ENCODE results near the gene ACAP3.

Gene ACAP3

DNA sequence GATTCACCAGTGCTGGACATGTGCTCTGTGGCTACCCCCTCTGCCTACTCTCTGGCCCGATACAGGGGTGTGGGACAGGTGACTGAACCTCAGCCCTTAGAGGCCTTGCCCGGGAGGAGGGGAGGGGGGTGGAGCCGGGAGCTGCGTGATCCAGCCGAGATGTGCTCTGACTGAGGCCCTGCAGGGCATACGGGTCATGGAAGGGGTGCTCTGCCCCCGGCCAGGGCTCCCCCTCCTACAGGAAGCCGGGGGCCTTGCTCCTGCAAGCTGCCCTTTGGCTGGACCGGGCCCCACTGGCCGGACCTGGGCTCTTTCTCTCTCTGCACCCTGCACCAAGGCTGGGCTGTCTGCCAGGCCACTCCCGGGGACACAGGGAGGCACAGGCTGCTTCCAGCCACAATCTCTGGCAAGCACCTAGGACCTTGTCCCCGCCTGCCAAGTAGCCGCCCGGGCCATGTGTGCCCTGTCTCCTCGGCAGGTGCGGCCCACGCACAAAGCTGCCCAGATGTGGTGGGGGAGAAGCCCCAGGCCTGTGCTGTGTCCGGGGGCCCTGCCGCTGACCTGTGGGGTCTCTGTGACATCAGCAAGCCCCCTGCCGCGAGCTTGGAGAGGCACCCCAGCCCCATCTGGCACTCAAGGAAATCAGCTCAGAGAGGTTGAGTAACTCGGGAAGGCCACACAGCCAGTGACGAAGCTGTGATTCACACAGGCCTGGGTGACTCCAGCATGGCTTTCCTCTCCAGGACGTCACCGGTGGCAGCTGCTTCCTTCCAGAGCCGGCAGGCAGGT, 26.0 kb downstream of the ACAP3 start:
- ChIA-PET POLR2A (no interaction called here), CTCF (interaction anchor here (1.4 kb wide), 1 partner anchor 10 kb away, joined by 3 read pairs; no protein-coding TSS in a partner anchor)
- TF ChIP-seq BHLHE40 (IDR thresholded peaks at IDR 0.05; ENCODE audit: borderline replicate concordance) (no peak), FOXA1 (IDR thresholded peaks at IDR 0.05) (no peak), TARDBP (IDR thresholded peaks at IDR 0.05) (no peak), SUZ12 (IDR thresholded peaks at IDR 0.05) (no peak), ARNT (IDR thresholded peaks at IDR 0.05) (no peak), NFRKB (IDR thresholded peaks at IDR 0.05) (no peak), SP1 (IDR thresholded peaks at IDR 0.05) (no peak), ZNF384 (IDR thresholded peaks at IDR 0.05) (no peak), CTBP1 (IDR thresholded peaks at IDR 0.05; ENCODE audit: borderline replicate concordance) (no peak)
- TF ChIP-seq, protein P1, sequence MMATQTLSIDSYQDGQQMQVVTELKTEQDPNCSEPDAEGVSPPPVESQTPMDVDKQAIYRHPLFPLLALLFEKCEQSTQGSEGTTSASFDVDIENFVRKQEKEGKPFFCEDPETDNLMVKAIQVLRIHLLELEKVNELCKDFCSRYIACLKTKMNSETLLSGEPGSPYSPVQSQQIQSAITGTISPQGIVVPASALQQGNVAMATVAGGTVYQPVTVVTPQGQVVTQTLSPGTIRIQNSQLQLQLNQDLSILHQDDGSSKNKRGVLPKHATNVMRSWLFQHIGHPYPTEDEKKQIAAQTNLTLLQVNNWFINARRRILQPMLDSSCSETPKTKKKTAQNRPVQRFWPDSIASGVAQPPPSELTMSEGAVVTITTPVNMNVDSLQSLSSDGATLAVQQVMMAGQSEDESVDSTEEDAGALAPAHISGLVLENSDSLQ (IDR thresholded peaks at IDR 0.05) = no peak
- DNase-seq (ENCODE audit: extremely low spot score) = no peak

DNA sequence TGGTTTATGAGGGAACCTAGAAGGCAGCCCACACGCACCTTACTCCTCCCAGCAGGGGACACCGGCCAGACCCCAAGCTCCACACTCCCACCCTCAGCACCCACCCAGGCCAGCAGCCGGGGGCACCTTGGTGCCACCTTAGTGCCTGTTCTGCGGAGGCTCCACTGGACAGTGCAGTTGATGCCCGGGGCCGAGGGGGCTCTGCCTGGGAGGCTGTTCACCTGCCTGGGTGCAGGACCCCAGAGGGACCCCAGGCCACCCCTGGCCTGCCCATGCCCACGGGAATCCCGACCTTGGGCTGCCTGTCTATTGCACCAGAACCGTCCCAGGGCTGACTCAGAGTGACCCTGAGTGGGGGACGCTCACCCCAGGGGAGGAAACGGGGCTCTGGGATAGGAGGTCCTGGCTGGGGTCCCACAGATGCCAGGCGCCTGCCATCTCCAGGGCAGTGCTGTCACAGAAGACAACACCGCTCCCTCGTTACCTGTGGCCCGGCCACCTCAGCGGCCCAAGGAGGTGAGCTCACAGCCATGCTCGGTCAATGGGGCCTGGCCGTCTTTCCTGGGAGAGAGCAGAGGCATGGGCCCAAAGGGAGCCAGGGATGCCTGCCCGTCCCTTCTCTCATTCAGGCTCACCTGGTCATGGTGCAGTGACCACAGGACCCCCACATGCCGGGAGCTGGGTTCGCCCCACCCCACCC, 26.8 kb downstream of the ACAP3 start:
- CTCF ChIA-PET = no interaction called here
- POLR2A ChIA-PET = no interaction called here
- TF ChIP-seq ARNT (IDR thresholded peaks at IDR 0.05) (no peak), SP1 (IDR thresholded peaks at IDR 0.05) (no peak), FOXK2 (IDR thresholded peaks at IDR 0.05) (no peak)
- no peak for DNase-seq (ENCODE audit: extremely low spot score)

DNA sequence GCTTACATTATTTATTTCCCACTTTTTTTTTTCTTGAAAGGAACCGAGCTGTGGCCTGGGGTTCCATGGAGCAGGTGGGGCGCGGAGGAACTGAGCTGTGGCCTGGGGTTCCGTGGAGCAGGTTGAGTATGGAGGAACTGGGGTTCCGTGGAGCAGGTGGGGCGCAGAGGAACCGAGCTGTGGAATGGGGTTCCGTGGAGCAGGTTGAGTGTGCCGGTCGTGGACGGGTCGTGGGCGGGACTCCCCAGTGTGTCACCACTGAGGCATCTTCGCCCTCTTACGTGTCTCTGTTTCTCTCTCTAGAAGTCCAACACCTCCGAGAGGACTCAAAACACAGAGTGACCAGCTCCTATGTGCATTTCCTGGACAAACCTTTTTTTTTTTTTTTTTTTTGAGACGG, 28.7 kb downstream of the ACAP3 start:
- DNase-seq (ENCODE audit: extremely low spot score) = no peak
- ChIA-PET CTCF (no interaction called here), POLR2A (no interaction called here)
- TF ChIP-seq ARNT (IDR thresholded peaks at IDR 0.05) (no peak), L3MBTL2 (conservative IDR thresholded peaks at IDR 0.05) (no peak), HDGF (IDR thresholded peaks at IDR 0.05; ENCODE audit: borderline replicate concordance) (no peak), SUZ12 (IDR thresholded peaks at IDR 0.05) (no peak), TARDBP (IDR thresholded peaks at IDR 0.05) (no peak), FOXA1 (IDR thresholded peaks at IDR 0.05) (no peak), BHLHE40 (IDR thresholded peaks at IDR 0.05; ENCODE audit: borderline replicate concordance) (no peak), FOXM1 (IDR thresholded peaks at IDR 0.05; ENCODE audit: borderline replicate concordance) (no peak), FOXK2 (IDR thresholded peaks at IDR 0.05) (no peak), ZNF384 (IDR thresholded peaks at IDR 0.05) (no peak), CTBP1 (IDR thresholded peaks at IDR 0.05; ENCODE audit: borderline replicate concordance) (no peak), LEF1 (IDR thresholded peaks at IDR 0.05; ENCODE audit: borderline replicate concordance) (no peak), NFRKB (IDR thresholded peaks at IDR 0.05) (no peak), SP1 (IDR thresholded peaks at IDR 0.05) (no peak), ELF4 (IDR thresholded peaks at IDR 0.05) (no peak)
- TF ChIP-seq, protein P1 (IDR thresholded peaks at IDR 0.05) = no peak

DNA sequence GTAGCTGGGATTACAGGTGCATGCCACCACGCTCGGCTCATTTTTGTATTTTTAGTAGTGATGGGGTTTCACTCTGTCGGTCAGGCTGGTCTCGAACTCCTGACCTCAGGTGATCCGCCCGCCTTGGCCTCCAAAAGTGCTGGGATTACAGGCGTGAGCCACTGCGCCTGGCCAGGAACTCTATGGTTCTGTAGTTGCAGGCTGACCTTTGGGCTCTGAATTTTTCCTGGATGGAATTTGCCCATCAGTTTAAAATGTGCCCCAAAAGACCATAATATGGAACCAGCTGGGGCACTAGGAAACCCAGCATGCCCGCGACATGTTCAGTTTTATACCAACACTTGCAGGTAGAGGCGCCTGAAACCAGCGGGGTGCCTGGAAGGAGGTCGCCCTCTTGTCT, 29.1 kb downstream of the ACAP3 start:
- POLR2A ChIA-PET = no interaction called here
- TF ChIP-seq FOXA1 (IDR thresholded peaks at IDR 0.05) = no peak
- no peak for TF ChIP-seq SP1 (IDR thresholded peaks at IDR 0.05)
- no peak for TF ChIP-seq TARDBP (IDR thresholded peaks at IDR 0.05)
- TF ChIP-seq ARNT (IDR thresholded peaks at IDR 0.05) = no peak
- TF ChIP-seq, protein P1 (IDR thresholded peaks at IDR 0.05) = no peak
- no peak for TF ChIP-seq FOXM1 (IDR thresholded peaks at IDR 0.05; ENCODE audit: borderline replicate concordance)
- TF ChIP-seq CTBP1 (IDR thresholded peaks at IDR 0.05; ENCODE audit: borderline replicate concordance) = no peak
- no peak for TF ChIP-seq LEF1 (IDR thresholded peaks at IDR 0.05; ENCODE audit: borderline replicate concordance)
- TF ChIP-seq HDGF (IDR thresholded peaks at IDR 0.05; ENCODE audit: borderline replicate concordance) = no peak
- TF ChIP-seq BHLHE40 (IDR thresholded peaks at IDR 0.05; ENCODE audit: borderline replicate concordance) = no peak
- TF ChIP-seq NFRKB (IDR thresholded peaks at IDR 0.05) = no peak
- TF ChIP-seq ZNF384 (IDR thresholded peaks at IDR 0.05) = no peak
- no peak for TF ChIP-seq FOXK2 (IDR thresholded peaks at IDR 0.05)
- no peak for TF ChIP-seq L3MBTL2 (conservative IDR thresholded peaks at IDR 0.05)
- TF ChIP-seq ELF4 (IDR thresholded peaks at IDR 0.05) = no peak
- no peak for TF ChIP-seq SUZ12 (IDR thresholded peaks at IDR 0.05)
- DNase-seq (ENCODE audit: extremely low spot score) = no peak
- CTCF ChIA-PET = no interaction called here

DNA sequence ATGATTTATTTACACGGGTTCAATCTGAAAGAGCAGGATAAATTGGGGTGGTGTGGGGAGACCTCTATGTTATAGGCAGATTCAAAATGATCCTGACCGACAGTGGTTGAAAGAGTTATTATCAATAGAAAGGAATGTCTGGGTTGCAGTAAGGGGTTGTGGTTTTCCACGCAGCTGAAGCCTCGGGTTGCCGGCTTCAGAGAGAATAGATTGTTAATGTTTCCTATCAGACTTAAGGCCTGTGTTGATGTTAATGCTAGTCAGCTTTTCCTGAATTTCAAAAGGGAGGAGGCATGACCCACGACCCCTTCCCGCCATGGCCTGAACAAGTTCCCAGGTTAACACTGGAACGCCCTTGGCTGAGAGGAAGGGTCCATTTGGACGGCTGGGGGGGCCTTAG, 31.9 kb downstream of the ACAP3 start:
- ChIA-PET POLR2A (no interaction called here), CTCF (no interaction called here)
- DNase-seq (ENCODE audit: extremely low spot score) = no peak
- TF ChIP-seq ARNT (IDR thresholded peaks at IDR 0.05) = no peak

DNA sequence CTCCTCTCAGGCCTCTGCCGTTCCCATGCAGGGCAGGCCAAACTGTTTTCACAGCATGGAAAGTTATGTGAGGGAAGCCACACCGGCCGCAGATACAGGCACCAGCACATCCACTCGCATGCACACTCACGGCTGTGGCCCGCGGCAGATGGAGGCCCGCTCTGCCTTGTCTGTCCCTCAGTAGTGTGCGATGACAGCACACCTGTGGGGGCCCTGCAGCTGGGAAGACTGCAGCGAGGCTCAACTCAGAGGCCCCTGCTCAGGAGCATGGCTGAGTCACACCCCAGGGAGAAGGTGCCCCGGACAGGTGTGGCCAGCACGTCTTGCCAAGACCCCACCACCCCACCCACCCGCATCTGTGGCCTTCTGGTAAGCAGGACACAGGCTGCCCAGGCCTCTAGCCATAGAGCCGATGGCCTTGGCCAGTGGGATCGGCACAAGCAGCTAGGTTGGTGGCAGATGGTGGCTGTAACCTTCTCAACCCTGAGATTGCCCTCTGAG, 32.7 kb downstream of the ACAP3 start:
- ChIA-PET CTCF (no interaction called here), POLR2A (interaction anchor here (1.2 kb wide), 1 partner anchor 24 kb away, joined by 3 read pairs; no protein-coding TSS in a partner anchor)
- TF ChIP-seq ARNT (IDR thresholded peaks at IDR 0.05) = no peak
- TF ChIP-seq HDGF (IDR thresholded peaks at IDR 0.05; ENCODE audit: borderline replicate concordance) = no peak
- no peak for TF ChIP-seq FOXK2 (IDR thresholded peaks at IDR 0.05)
- no peak for TF ChIP-seq L3MBTL2 (conservative IDR thresholded peaks at IDR 0.05)
- TF ChIP-seq ELF4 (IDR thresholded peaks at IDR 0.05) = no peak
- no peak for TF ChIP-seq TARDBP (IDR thresholded peaks at IDR 0.05)
- TF ChIP-seq FOXM1 (IDR thresholded peaks at IDR 0.05; ENCODE audit: borderline replicate concordance) = no peak
- TF ChIP-seq SP1 (IDR thresholded peaks at IDR 0.05) = no peak
- TF ChIP-seq NFRKB (IDR thresholded peaks at IDR 0.05) = no peak
- no peak for TF ChIP-seq FOXA1 (IDR thresholded peaks at IDR 0.05)
- no peak for TF ChIP-seq LEF1 (IDR thresholded peaks at IDR 0.05; ENCODE audit: borderline replicate concordance)
- TF ChIP-seq, protein P1 (IDR thresholded peaks at IDR 0.05) = no peak
- no peak for TF ChIP-seq BHLHE40 (IDR thresholded peaks at IDR 0.05; ENCODE audit: borderline replicate concordance)
- no peak for TF ChIP-seq SUZ12 (IDR thresholded peaks at IDR 0.05)
- no peak for TF ChIP-seq ZNF384 (IDR thresholded peaks at IDR 0.05)
- TF ChIP-seq CTBP1 (IDR thresholded peaks at IDR 0.05; ENCODE audit: borderline replicate concordance) = no peak
- no peak for DNase-seq (ENCODE audit: extremely low spot score)

Measured in HEK293T (cell line).